B cell (primary cell): ENCODE measurements around the gene B4GALNT1. TPM values are rescaled to one million over a fixed set of nuclear protein-coding genes. Genes with fewer than 3 reads are reported as not detected.

ENCODE experiments used
- ATAC-seq: fragments of 200-7000 bp; cut with Tn5 transposase; one replicate; pipeline ENCODE4 v1.10.0; 2021; ENCODE audit warnings: low read depth, mild to moderate bottlenecking, moderate number of reproducible peaks, moderate library complexity
- CTCF ChIA-PET: fragments of 350-600 bp; sonication (Branson Sonifier 250); formaldehyde crosslinking; loops from one replicate; lab custom pipeline; 2021; ENCODE audit warnings: antibody characterized with exemption, inconsistent platforms; lab: Charles Lee
- POLR2A ChIA-PET: fragments of 350-600 bp; sonication (Branson Sonifier 250); formaldehyde crosslinking; loops from one replicate; lab custom pipeline; 2021; ENCODE audit warnings: antibody characterized with exemption; lab: Charles Lee
- DNase-seq: peaks from one replicate; pipeline ENCODE4 v3.0.0; 2013
- H2AFZ ChIP-seq: 2 replicates; pipeline ENCODE4 v1.6.1; 2012; ENCODE audit warnings: mild to moderate bottlenecking, low read depth, low read length; ENCODE audit not compliant: insufficient read depth, poor library complexity, severe bottlenecking
- H3K27ac ChIP-seq, 2 donors: 1 replicate in 1 of 2; 2 replicates in 1 of 2; pipeline ENCODE4 v1.5.1; 2012 to 2013; ENCODE audit warnings: low read length in 2 of 2, mild to moderate bottlenecking in 2 of 2, moderate library complexity in 1 of 2
- H3K27me3 ChIP-seq, 4 experiments: fragments of 200-600 bp in 1 of 4; sonication (generic) in 1 of 4; replicated peaks in 1 of 4; 1 replicate in 2 of 4; 2 replicates in 2 of 4; pipeline versions ENCODE4 v1.6.1 to v1.7.0; 2013 to 2016; ENCODE audit warnings: low read length in 3 of 4, mild to moderate bottlenecking in 2 of 4, mixed read lengths in 1 of 4, moderate library complexity in 1 of 4; ENCODE audit not compliant: insufficient read depth in 4 of 4, control insufficient read depth in 3 of 4; ENCODE audit errors: control extremely low read depth in 1 of 4
- H3K36me3 ChIP-seq, 2 experiments: replicated peaks in 1 of 2; 1 replicate in 1 of 2; 2 replicates in 1 of 2; pipeline versions ENCODE4 v1.6.1 to v1.7.1; 2013; ENCODE audit warnings: low read length in 1 of 2; ENCODE audit not compliant: insufficient read depth in 2 of 2, control insufficient read depth in 1 of 2; ENCODE audit errors: control extremely low read depth in 1 of 2, extremely low read depth in 1 of 2
- H3K4me1 ChIP-seq, 2 donors: fragments of 200-600 bp in 1 of 2; sonication (generic) in 1 of 2; 1 replicate in 1 of 2; 2 replicates in 1 of 2; pipeline versions ENCODE4 v1.5.1 to v1.6.1; 2013 to 2017; ENCODE audit warnings: low read length in 2 of 2; ENCODE audit not compliant: control insufficient read depth in 2 of 2, insufficient read depth in 2 of 2
- H3K4me2 ChIP-seq: replicated peaks from 2 replicates; pipeline ENCODE3; 2012; ENCODE audit warnings: mild to moderate bottlenecking, low read depth, low read length; ENCODE audit not compliant: poor library complexity, severe bottlenecking
- H3K4me3 ChIP-seq, 5 experiments: fragments of 200-600 bp in 1 of 5; sonication (generic) in 1 of 5; 1 replicate in 3 of 5; 2 replicates in 2 of 5; pipeline versions ENCODE4 v1.5.1 to v1.7.0; 2011 to 2016; ENCODE audit warnings: low read length in 4 of 5, mild to moderate bottlenecking in 4 of 5, low read depth in 2 of 5, control low read depth in 1 of 5, moderate library complexity in 1 of 5; ENCODE audit not compliant: insufficient read depth in 1 of 5; ENCODE audit errors: control extremely low read depth in 1 of 5, extremely low read depth in 1 of 5
- H3K79me2 ChIP-seq: fragments of 200-600 bp; sonication (generic); one replicate; pipeline ENCODE4 v1.6.0; 2016; ENCODE audit warnings: low read length; ENCODE audit not compliant: control insufficient read depth, insufficient read depth
- H3K9ac ChIP-seq: fragments of 200-600 bp; sonication (generic); 2 replicates; pipeline ENCODE4 v1.6.1; 2017; ENCODE audit warnings: mild to moderate bottlenecking, low read length, moderate library complexity
- H3K9me3 ChIP-seq, 3 donors: one replicate each; pipeline versions ENCODE4 v1.6.1 to v1.7.1; 2013; ENCODE audit warnings: low read length in 2 of 3; ENCODE audit not compliant: control insufficient read depth in 2 of 3, insufficient read depth in 1 of 3; ENCODE audit errors: control extremely low read depth in 1 of 3
- H4K20me1 ChIP-seq: 2 replicates; pipeline ENCODE4 v1.6.0; 2012; ENCODE audit warnings: mild to moderate bottlenecking, low read length; ENCODE audit not compliant: insufficient read depth, control insufficient read depth, poor library complexity, severe bottlenecking
- H3K27ac Mint-ChIP-seq: one replicate; pipeline ENCODE4 v1.8.0; 2021; ENCODE audit warnings: mixed read lengths
- H3K27me3 Mint-ChIP-seq: one replicate; pipeline ENCODE4 v1.8.0; 2021; ENCODE audit warnings: mixed read lengths
- H3K4me1 Mint-ChIP-seq: one replicate; pipeline ENCODE4 v1.8.0; 2021; ENCODE audit warnings: mixed read lengths
- H3K4me3 Mint-ChIP-seq: one replicate; pipeline ENCODE4 v1.8.0; 2021; ENCODE audit warnings: mixed read lengths
- H3K9me3 Mint-ChIP-seq: one replicate; pipeline ENCODE4 v1.8.0; 2022; ENCODE audit warnings: mixed read lengths; ENCODE audit not compliant: insufficient read depth
- EZH2 ChIP-seq: IDR thresholded peaks from 2 replicates; pipeline ENCODE4 v1.6.1; 2012; ENCODE audit warnings: borderline replicate concordance, low read depth, mild to moderate bottlenecking, moderate library complexity, low read length; ENCODE audit not compliant: insufficient read depth, poor library complexity, severe bottlenecking
- WGBS: methylation state at CpG from one replicate; pipeline ENCODE4 v1.1.5; 2013; ENCODE audit warnings: missing lambda C conversion rate; ENCODE audit not compliant: insufficient coverage; 5-methylcytosine and 5-hydroxymethylcytosine counted together
- intact Hi-C: fragments of 100-400 bp; cut with micrococcal nuclease; formaldehyde crosslinking; loops from one replicate; pipeline ENCODE4 v1.10.0; 2022
- polyA plus RNA-seq: library from polyadenylated mRNA; depleted of rRNA; stranded (reverse); fragments of >200 nt; gene quantifications from 2 replicates; pipeline ENCODE4 v1.2.3, GENCODE V29; 2012
- total RNA-seq, 2 donors: library from RNA; stranded (reverse); fragments of 120-200 nt in 1 of 2; gene quantifications; 1 replicate in 1 of 2; 2 replicates in 1 of 2; pipeline versions ENCODE4 v1.2.3 to v1.2.4, GENCODE V29; 2013 to 2022
- TF ChIP-seq, protein P1 (sequence below): fragments of 200-600 bp; IDR thresholded peaks from one replicate; pipeline ENCODE4 v1.8.0; 2022; ENCODE audit warnings: antibody characterized with exemption, mild to moderate bottlenecking

The B4GALNT1 gene
- total and polyA plus RNA-seq, 2 donors (not counting 1 experiment from before 2014, with no cell fraction given) = 0.04 to 0.22 TPM

DNA sequence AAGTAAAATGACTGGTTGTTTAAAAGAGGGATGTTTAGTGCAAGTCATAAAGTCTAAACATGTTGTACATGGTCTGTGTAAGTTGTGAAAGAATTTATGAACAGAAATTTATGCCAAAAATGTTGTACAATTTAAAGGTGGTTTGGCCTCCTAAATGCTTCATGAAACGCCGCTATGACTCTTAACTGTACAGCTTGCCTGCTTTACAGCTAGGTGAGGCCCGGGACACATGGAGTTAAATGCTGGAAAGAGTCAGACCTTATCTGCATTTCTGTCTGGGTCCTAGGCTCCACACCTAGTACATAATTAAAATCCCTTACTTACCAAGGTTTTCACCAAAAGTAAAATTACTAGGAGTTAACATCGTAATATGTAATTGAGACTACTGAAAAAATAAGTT, 28.4 kb upstream of the B4GALNT1 start:
- 96% methylated on average over 3 of the region's 4 CpGs for WGBS
- Histone ChIP-seq H3K4me2 (no peak overlapping the region), H3K9me3 (peaks cover 0 to 5% (median 0%) of the 10 kb centered on the region in 3 donors), H3K27ac (no peak overlapping the region), H2AFZ (no peak overlapping the region), H3K36me3 (no peaks in the 10 kb centered on the region), H3K79me2 (no peaks in the 10 kb centered on the region), H3K27me3 (peaks cover 0 to 5% (median 2%) of the 10 kb centered on the region in 4 experiments), H3K9ac (no peak overlapping the region), H4K20me1 (no peaks in the 10 kb centered on the region), H3K4me3 (no peak overlapping the region), H3K4me1 (no peaks in the 10 kb centered on the region)
- TF ChIP-seq EZH2 = no peak
- ChIA-PET CTCF (no interaction called here), POLR2A (no interaction called here)
- DNase-seq (no peak), ATAC-seq (no peak)
- H3K9me3 Mint-ChIP-seq = no peaks in the 10 kb centered on the region
- intact Hi-C loops = no loop called here
- no peaks in the 10 kb centered on the region for H3K4me1 Mint-ChIP-seq
- H3K4me3 Mint-ChIP-seq = no peak overlapping the region
- H3K27ac Mint-ChIP-seq = no peak overlapping the region
- peaks cover 24% of the 10 kb centered on the region for H3K27me3 Mint-ChIP-seq

- peaks cover 26% of the 10 kb centered on the region for H3K27me3 Mint-ChIP-seq
- ATAC-seq (no peak), DNase-seq (no peak)
- Histone ChIP-seq H3K36me3 (no peaks in the 10 kb centered on the region), H3K9me3 (peaks cover 0 to 5% (median 0%) of the 10 kb centered on the region in 3 donors), H3K79me2 (no peaks in the 10 kb centered on the region), H3K4me2 (no peak overlapping the region), H3K4me3 (no peak overlapping the region), H2AFZ (no peak overlapping the region), H3K27me3 (peaks cover 0 to 5% (median 2%) of the 10 kb centered on the region in 4 experiments), H3K9ac (no peak overlapping the region), H4K20me1 (no peaks in the 10 kb centered on the region), H3K27ac (no peak overlapping the region), H3K4me1 (no peaks in the 10 kb centered on the region)
- H3K9me3 Mint-ChIP-seq = no peaks in the 10 kb centered on the region
- no peaks in the 10 kb centered on the region for H3K4me1 Mint-ChIP-seq
- H3K4me3 Mint-ChIP-seq = no peak overlapping the region
- WGBS = 88% methylated on average over 1 of the region's 3 CpGs
- intact Hi-C loops = no loop called here
- POLR2A ChIA-PET = no interaction called here
- CTCF ChIA-PET = interaction anchor here (0.8 kb wide), 1 partner anchor 204 kb away, joined by 4 read pairs; the partner anchor contains the start of gene INHBE
- H3K27ac Mint-ChIP-seq = no peak overlapping the region
- TF ChIP-seq, protein P1, sequence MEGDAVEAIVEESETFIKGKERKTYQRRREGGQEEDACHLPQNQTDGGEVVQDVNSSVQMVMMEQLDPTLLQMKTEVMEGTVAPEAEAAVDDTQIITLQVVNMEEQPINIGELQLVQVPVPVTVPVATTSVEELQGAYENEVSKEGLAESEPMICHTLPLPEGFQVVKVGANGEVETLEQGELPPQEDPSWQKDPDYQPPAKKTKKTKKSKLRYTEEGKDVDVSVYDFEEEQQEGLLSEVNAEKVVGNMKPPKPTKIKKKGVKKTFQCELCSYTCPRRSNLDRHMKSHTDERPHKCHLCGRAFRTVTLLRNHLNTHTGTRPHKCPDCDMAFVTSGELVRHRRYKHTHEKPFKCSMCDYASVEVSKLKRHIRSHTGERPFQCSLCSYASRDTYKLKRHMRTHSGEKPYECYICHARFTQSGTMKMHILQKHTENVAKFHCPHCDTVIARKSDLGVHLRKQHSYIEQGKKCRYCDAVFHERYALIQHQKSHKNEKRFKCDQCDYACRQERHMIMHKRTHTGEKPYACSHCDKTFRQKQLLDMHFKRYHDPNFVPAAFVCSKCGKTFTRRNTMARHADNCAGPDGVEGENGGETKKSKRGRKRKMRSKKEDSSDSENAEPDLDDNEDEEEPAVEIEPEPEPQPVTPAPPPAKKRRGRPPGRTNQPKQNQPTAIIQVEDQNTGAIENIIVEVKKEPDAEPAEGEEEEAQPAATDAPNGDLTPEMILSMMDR = no peak
- TF ChIP-seq EZH2 = no peak
Observed at GRCh38 chr12:57658890-57659289, 25.9 kb upstream of the B4GALNT1 start.
